AG09309 (cell line): ENCODE data around the gene POLR3A.
"Not testable (repeated sequence)": the region's sequence is repeated elsewhere in the genome, so short reads cannot be mapped to it uniquely, and the experiment has no call there.

Experiments used
- DNase-seq: peaks from one replicate; pipeline ENCODE4 v3.0.0-alpha.2; 2010; ENCODE audit warnings: low read depth
- H3K4me3 ChIP-seq: 2 replicates; pipeline ENCODE4 v1.5.1; 2011; ENCODE audit warnings: mild to moderate bottlenecking, low read depth, low read length, moderate library complexity; ENCODE audit not compliant: control insufficient read depth
- CTCF ChIP-seq: IDR thresholded peaks from 2 replicates; pipeline ENCODE4 v1.5.1; 2011; ENCODE audit warnings: mild to moderate bottlenecking, low read depth, low read length, inconsistent platforms; ENCODE audit not compliant: insufficient read depth, control insufficient read depth; ENCODE audit errors: missing control alignments

Gene POLR3A

GRCh38 chr10:78029269-78030226 lies at the start of gene POLR3A:
POLR3A (minus strand) TSS chr10:78029515; CDS start chr10:78029407, 108 bp downstream.
- TF ChIP-seq CTCF, result peak; percentile 64
- peak within 1 kb of the TSS; percentile 95 for H3K4me3 ChIP-seq
- peak; percentile 95 for DNase-seq

- DNase-seq, result no peak
- no peak overlapping the region for H3K4me3 ChIP-seq
- no peak for TF ChIP-seq CTCF
Measured at GRCh38 chr10:78078539-78079330, 49.4 kb upstream of the POLR3A start.

- DNase-seq, result not testable (repeated sequence)
Measured at GRCh38 chr10:78075806-78076205, 46.5 kb upstream of the POLR3A start.

GRCh38 chr10:78072504-78072903 lies 43.2 kb upstream of the POLR3A start:
- no peak for DNase-seq
- H3K4me3 ChIP-seq, result no peak overlapping the region
- no peak for TF ChIP-seq CTCF

More at GRCh38 chr10:78075806-78076205, 46.5 kb upstream of the POLR3A start:
- not testable (repeated sequence) for H3K4me3 ChIP-seq

GRCh38 chr10:78071857-78072179 lies 42.5 kb upstream of the POLR3A start:
- DNase-seq, result no peak
- TF ChIP-seq CTCF, result no peak
- no peak overlapping the region for H3K4me3 ChIP-seq

- DNase-seq, result no peak
- TF ChIP-seq CTCF, result no peak
- H3K4me3 ChIP-seq, result no peak overlapping the region
Measured at GRCh38 chr10:78071140-78071856, 42.0 kb upstream of the POLR3A start.

- TF ChIP-seq CTCF, result no peak
- H3K4me3 ChIP-seq, result no peak overlapping the region
- no peak for DNase-seq
Measured at GRCh38 chr10:78070726-78071125, 41.4 kb upstream of the POLR3A start.

- not testable (repeated sequence) for DNase-seq, H3K4me3 ChIP-seq
Measured at GRCh38 chr10:78070064-78070463, 40.7 kb upstream of the POLR3A start.
